HG03196 (cell line): ENCODE measurements around the gene PER1.

Experiments
- ATAC-seq: cut with Tn5 transposase; IDR thresholded peaks from one replicate; pipeline ENCODE4 v1.9.1; 2021; ENCODE audit not compliant: unreplicated experiment

PER1 gene

GRCh38 chr17:8095361-8095760 is 56.8 kb downstream of the PER1 start:
- no peak for ATAC-seq

GRCh38 chr17:8091033-8091687 is 61.0 kb downstream of the PER1 start:
- ATAC-seq, result no peak
